Type B pancreatic cell (in vitro differentiated cells): ENCODE results near the gene SLC1A4. TPM values are rescaled to one million over a fixed set of nuclear protein-coding genes. Genes with fewer than 3 reads are reported as not detected.

Experiments used
- DNase-seq: peaks from one replicate; pipeline ENCODE4 v3.0.0; 2021; ENCODE audit warnings: mixed read lengths; ENCODE audit not compliant: unreplicated experiment; ENCODE audit errors: extremely low spot score
- H3K27ac Mint-ChIP-seq: 2 replicates; pipeline ENCODE4 v1.8.0; 2021; ENCODE audit warnings: mild to moderate bottlenecking, mixed read lengths
- H3K27me3 Mint-ChIP-seq: 2 replicates; pipeline ENCODE4 v1.8.0; 2021; ENCODE audit warnings: mixed read lengths
- H3K36me3 Mint-ChIP-seq: 2 replicates; pipeline ENCODE4 v1.8.0; 2021; ENCODE audit warnings: mixed read lengths
- H3K4me1 Mint-ChIP-seq: one replicate; pipeline ENCODE4 v1.8.0; 2021; ENCODE audit warnings: mixed read lengths; ENCODE audit not compliant: unreplicated experiment
- H3K4me3 Mint-ChIP-seq: 2 replicates; pipeline ENCODE4 v1.8.0; 2021; ENCODE audit warnings: mild to moderate bottlenecking, mixed read lengths
- H3K9me3 Mint-ChIP-seq: 2 replicates; pipeline ENCODE4 v1.8.0; 2021; ENCODE audit warnings: mixed read lengths
- total RNA-seq: library from RNA; stranded (reverse); gene quantifications from 2 replicates; pipeline ENCODE4 v1.2.1, GENCODE V29; 2021; ENCODE audit warnings: low replicate concordance
- TF ChIP-seq, protein P1 (sequence below): fragments of 200-600 bp; sonication (generic); conservative IDR thresholded peaks from 2 replicates; pipeline ENCODE4 v1.5.0; 2021; ENCODE audit warnings: antibody characterized with exemption, mild to moderate bottlenecking

SLC1A4 gene
- total RNA-seq, 1 donor from 2014 or later = 13.1 TPM

GRCh38 chr2:64982932-64983331, 6.3 kb upstream of the SLC1A4 start:
- H3K27me3 Mint-ChIP-seq = no peaks in the 10 kb centered on the region
- no peaks in the 10 kb centered on the region for H3K36me3 Mint-ChIP-seq
- H3K4me3 Mint-ChIP-seq = no peak overlapping the region
- H3K27ac Mint-ChIP-seq = no peak overlapping the region
- TF ChIP-seq, protein P1, sequence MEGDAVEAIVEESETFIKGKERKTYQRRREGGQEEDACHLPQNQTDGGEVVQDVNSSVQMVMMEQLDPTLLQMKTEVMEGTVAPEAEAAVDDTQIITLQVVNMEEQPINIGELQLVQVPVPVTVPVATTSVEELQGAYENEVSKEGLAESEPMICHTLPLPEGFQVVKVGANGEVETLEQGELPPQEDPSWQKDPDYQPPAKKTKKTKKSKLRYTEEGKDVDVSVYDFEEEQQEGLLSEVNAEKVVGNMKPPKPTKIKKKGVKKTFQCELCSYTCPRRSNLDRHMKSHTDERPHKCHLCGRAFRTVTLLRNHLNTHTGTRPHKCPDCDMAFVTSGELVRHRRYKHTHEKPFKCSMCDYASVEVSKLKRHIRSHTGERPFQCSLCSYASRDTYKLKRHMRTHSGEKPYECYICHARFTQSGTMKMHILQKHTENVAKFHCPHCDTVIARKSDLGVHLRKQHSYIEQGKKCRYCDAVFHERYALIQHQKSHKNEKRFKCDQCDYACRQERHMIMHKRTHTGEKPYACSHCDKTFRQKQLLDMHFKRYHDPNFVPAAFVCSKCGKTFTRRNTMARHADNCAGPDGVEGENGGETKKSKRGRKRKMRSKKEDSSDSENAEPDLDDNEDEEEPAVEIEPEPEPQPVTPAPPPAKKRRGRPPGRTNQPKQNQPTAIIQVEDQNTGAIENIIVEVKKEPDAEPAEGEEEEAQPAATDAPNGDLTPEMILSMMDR = no peak
- H3K9me3 Mint-ChIP-seq = no peaks in the 10 kb centered on the region
- no peak for DNase-seq
- peaks cover 17% of the 10 kb centered on the region for H3K4me1 Mint-ChIP-seq

GRCh38 chr2:64985447-64985846, 3.8 kb upstream of the SLC1A4 start:
- Mint-ChIP-seq H3K4me3 (no peak overlapping the region), H3K27me3 (peaks cover 7% of the 10 kb centered on the region), H3K27ac (no peak overlapping the region), H3K36me3 (no peaks in the 10 kb centered on the region), H3K9me3 (no peaks in the 10 kb centered on the region), H3K4me1 (peaks cover 22% of the 10 kb centered on the region)
- TF ChIP-seq, protein P1 = no peak
- DNase-seq = no peak

GRCh38 chr2:64987001-64987955, 1.9 kb upstream of the SLC1A4 start:
- H3K27ac Mint-ChIP-seq = peak overlapping the region; percentile 92

DNA sequence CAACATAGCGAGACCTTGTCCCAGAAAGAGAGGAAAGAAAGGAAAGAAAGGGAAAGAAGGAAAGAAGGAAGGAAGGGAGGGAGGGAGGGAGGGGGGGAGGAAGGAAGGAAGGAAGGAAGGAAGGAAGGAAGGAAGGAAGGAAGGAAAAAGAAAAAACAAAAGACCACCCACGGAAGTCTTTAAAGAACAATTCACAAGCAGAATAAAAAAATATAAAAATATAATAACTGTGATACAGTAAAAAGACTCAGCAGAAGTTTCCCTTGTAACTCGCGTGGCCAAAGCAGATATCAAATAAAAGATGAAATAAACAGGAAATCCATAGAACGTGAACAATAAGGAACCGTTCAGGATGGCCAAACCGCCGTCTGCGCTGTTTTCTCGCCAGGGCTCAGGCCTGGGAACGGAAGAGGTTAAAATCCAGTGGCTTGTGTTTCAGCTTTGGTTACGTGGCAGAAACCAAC, 1.2 kb upstream of the SLC1A4 start:
- peaks cover 30% of the 10 kb centered on the region for H3K4me1 Mint-ChIP-seq
- H3K36me3 Mint-ChIP-seq = peaks cover 3% of the 10 kb centered on the region
- H3K27me3 Mint-ChIP-seq = peaks cover 21% of the 10 kb centered on the region
- peak overlapping the region; percentile 95 for H3K4me3 Mint-ChIP-seq
- H3K27ac Mint-ChIP-seq = peak overlapping the region; percentile 92
- DNase-seq = no peak
- H3K9me3 Mint-ChIP-seq = no peaks in the 10 kb centered on the region
- TF ChIP-seq, protein P1 = no peak

More at GRCh38 chr2:64987001-64987955, 1.9 kb upstream of the SLC1A4 start:
- peaks cover 18% of the 10 kb centered on the region for H3K27me3 Mint-ChIP-seq
- peaks cover 30% of the 10 kb centered on the region for H3K4me1 Mint-ChIP-seq
- H3K4me3 Mint-ChIP-seq = peak overlapping the region; percentile 95
- peaks cover 3% of the 10 kb centered on the region for H3K36me3 Mint-ChIP-seq
- H3K9me3 Mint-ChIP-seq = no peaks in the 10 kb centered on the region
- TF ChIP-seq, protein P1 = no peak
- no peak for DNase-seq

DNA sequence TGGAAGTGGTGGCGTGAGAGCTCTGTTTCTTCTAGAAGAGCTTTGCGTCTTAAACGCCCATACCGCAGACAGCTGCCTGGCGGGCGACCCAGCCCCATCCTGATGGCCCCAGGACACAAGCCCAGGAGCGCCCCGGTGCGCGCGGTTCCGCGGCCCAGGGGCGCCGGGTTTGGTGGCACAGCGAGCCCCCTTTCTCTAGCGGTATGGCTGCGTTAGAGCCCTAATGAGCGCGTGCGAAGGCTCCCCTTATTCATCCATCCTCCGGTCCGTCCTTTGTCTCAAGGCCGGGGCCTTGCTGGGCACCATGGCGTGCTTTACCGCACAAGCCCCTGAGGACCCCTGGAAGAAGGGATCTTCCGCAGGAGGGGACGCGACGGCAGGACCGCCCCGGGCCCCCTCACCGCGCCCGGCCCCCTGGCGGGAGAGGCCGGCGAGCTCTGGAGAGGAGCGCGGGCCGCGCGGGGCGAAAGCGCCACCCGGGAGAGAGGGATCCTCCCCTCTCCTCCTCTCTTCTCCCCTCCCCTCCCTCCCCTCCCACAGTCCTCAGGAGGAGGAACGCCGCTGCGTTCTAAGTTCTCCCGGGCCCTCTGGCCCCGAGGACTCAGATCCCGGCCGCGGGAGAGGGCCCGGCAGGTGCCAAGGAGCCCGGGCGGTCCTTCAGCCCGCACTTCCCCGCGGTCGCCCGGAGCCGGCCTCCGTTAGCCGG, 626 bp upstream of the SLC1A4 start:
- peak; percentile 84 for DNase-seq
- peaks cover 30% of the 10 kb centered on the region for H3K4me1 Mint-ChIP-seq
- peaks cover 3% of the 10 kb centered on the region for H3K36me3 Mint-ChIP-seq
- H3K4me3 Mint-ChIP-seq = peak overlapping the region; percentile 95
- peak overlapping the region; percentile 92 for H3K27ac Mint-ChIP-seq
- TF ChIP-seq, protein P1 = peak; percentile 69
- H3K27me3 Mint-ChIP-seq = peaks cover 21% of the 10 kb centered on the region
- H3K9me3 Mint-ChIP-seq = no peaks in the 10 kb centered on the region
